HG02885 (cell line): ENCODE results near the gene UVRAG.

ENCODE experiments used
- ATAC-seq: cut with Tn5 transposase; IDR thresholded peaks from one replicate; pipeline ENCODE4 v1.9.1; 2021; ENCODE audit warnings: mild to moderate bottlenecking; ENCODE audit not compliant: unreplicated experiment, poor library complexity

Gene UVRAG

GRCh38 chr11:75783416-75784084 lies 31.5 kb upstream of the UVRAG start:
- ATAC-seq: no peak

DNA sequence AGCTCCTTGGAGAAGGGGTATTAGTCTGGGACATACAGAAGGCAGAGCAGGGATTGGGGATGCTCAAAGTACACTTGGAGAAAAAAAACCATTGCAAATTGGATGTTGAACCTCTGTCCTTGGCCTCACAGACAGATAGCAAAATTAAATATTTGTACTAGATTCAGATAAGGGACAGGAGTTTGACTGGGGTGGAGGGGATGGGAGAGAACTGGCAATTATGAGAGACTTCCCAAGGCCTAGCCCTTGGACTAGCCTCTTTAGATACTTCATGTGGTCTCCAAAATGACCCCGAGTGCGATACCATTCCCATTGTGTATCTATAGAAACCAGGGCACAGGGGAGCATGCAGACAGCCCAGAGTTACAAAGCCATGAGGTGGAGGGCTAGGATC lies 30.9 kb upstream of the UVRAG start:
- ATAC-seq: no peak

DNA sequence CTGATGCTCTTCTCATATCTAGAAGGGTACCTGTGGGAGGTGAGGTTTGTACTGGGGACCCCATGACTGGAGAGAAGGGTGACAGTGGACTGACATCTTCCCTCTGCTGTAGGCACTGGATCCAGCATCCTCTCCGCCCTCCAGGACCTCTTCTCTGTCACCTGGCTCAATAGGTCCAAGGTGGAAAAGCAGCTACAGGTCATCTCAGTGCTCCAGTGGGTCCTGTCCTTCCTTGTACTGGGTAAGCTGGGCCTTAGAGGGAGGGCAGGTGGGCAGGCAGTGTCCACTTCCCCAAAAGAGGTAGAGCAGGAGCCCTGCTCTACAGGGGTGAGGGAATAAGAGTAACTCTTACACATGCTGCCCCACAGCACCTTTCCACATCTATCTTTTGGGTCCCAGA lies 30.5 kb upstream of the UVRAG start:
- ATAC-seq: no peak

GRCh38 chr11:75785187-75785586 lies 29.8 kb upstream of the UVRAG start:
- ATAC-seq: no peak

GRCh38 chr11:75786101-75786736 lies 28.8 kb upstream of the UVRAG start:
- no peak for ATAC-seq

- ATAC-seq: no peak
Observed at GRCh38 chr11:75789521-75789920, 25.5 kb upstream of the UVRAG start.

- ATAC-seq: no peak
Observed at GRCh38 chr11:75790986-75791385, 24.0 kb upstream of the UVRAG start.

GRCh38 chr11:75792127-75792731 lies 22.8 kb upstream of the UVRAG start:
- no peak for ATAC-seq

- no peak for ATAC-seq
Observed at GRCh38 chr11:75792997-75793800, 21.8 kb upstream of the UVRAG start.

DNA sequence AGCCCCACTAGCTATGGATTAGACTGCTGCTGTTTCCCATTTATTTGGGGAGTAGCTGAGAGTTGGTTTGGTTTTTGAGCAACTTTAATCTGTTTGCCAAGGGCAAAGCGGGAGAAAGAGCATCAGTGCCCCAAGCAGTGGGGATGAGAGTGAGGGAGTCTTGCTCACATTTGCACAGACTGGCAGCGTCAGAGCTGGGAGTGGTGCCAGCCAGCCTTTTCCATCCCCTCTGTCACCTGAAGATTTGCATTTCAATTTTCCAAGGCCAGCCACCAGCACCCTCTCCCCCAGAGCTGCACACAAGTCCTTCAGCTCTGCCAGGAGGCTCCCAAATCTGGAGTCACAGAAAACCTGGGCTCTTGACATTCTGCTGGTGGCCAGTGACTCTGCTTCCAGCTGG lies 21.0 kb upstream of the UVRAG start:
- ATAC-seq: no peak

- no peak for ATAC-seq
Observed at GRCh38 chr11:75795276-75796090, 19.5 kb upstream of the UVRAG start.

DNA sequence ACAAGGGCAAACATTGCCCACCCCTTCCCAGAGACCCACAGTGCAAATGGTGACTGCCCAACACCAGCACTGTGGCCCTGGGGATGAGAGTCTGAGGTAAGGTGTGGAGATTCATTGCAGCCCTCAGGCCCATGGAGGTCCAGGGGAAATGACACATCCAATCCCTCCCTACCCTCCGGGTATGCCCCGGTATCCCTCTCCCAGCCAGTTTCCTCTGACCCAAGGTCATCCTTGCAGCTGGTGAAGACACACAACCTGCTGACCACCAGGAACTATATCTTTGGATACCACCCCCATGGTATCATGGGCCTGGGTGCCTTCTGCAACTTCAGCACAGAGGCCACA lies 18.9 kb upstream of the UVRAG start:
- ATAC-seq: no peak

DNA sequence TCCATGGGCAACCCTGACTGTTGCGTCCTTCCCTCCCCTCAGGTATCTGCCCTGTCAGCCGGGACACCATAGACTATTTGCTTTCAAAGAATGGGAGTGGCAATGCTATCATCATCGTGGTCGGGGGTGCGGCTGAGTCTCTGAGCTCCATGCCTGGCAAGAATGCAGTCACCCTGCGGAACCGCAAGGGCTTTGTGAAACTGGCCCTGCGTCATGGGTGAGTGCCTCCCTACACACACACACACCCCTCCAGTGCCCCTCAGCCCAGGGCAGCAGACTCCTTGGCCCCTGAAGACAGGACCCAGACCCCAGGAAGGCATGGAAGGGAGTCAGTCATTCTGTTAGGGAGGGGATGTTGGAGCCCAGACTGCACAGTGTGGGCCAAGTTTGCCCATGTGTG lies 17.9 kb upstream of the UVRAG start:
- no peak for ATAC-seq

- ATAC-seq: no peak
Observed at GRCh38 chr11:75797792-75798191, 17.2 kb upstream of the UVRAG start.

DNA sequence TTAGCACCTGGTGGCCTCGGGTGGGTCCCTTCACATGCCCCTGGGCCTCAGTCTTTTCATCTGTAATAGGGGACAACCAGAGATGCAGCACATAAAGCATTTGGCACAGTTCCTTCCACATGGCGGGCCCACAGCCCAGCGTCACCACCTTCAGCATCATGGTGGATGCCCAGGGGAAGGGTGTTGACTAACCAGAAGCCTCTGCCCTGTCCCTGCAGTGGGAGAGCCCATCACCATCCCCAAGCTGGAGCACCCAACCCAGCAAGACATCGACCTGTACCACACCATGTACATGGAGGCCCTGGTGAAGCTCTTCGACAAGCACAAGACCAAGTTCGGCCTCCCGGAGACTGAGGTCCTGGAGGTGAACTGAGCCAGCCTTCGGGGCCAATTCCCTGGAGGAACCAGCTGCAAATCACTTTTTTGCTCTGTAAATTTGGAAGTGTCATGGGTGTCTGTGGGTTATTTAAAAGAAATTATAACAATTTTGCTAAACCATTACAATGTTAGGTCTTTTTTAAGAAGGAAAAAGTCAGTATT lies 14.8 kb upstream of the UVRAG start:
- ATAC-seq: no peak

DNA sequence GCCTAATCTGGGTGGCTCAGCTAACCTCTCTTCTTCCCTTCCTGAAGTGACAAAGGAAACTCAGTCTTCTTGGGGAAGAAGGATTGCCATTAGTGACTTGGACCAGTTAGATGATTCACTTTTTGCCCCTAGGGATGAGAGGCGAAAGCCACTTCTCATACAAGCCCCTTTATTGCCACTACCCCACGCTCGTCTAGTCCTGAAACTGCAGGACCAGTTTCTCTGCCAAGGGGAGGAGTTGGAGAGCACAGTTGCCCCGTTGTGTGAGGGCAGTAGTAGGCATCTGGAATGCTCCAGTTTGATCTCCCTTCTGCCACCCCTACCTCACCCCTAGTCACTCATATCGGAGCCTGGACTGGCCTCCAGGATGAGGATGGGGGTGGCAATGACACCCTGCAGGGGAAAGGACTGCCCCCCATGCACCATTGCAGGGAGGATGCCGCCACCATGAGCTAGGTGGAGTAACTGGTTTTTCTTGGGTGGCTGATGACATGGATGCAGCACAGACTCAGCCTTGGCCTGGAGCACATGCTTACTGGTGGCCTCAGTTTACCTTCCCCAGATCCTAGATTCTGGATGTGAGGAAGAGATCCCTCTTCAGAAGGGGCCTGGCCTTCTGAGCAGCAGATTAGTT lies 14.2 kb upstream of the UVRAG start:
- no peak for ATAC-seq

DNA sequence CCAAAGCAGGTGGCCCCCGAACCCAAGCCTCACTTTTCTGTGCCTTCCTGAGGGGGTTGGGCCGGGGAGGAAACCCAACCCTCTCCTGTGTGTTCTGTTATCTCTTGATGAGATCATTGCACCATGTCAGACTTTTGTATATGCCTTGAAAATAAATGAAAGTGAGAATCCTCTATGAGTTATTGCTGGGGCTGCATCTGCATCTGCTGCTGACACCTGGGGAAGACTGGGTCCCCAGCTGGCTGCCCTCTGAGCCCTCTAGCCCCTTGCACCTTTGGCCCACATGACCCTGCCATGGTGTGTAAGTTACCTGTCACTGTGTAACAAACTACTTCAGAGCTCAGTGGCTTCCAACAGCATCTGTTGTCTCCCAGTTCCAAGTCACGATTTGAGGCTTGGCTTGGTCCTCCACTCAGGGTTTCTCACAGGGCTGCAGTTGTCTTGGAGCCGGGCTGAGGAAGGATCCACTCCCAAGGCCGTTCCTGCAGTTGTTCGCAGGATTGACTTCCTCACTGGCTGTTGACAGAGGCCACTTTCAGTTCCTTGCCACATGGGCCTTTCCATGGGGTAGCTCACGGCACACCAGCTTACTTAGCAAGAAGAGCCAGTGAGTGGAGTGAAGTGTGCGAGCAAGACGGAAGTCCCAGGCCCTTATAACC lies 13.5 kb upstream of the UVRAG start:
- no peak for ATAC-seq

GRCh38 chr11:75802021-75802912 lies 12.7 kb upstream of the UVRAG start:
- ATAC-seq: no peak
